GM19468 (cell line): Measurements from ENCODE around the gene COMTD1.
"Not testable (repeated sequence)": the region's sequence is repeated elsewhere in the genome, so short reads cannot be mapped to it uniquely, and the experiment has no call there.

Source experiments
- ATAC-seq: cut with Tn5 transposase; IDR thresholded peaks from one replicate; pipeline ENCODE4 v1.9.1; 2021; ENCODE audit warnings: mild to moderate bottlenecking, moderate library complexity, moderate number of reproducible peaks; ENCODE audit not compliant: unreplicated experiment; ENCODE audit errors: extremely low read depth

COMTD1 gene

DNA sequence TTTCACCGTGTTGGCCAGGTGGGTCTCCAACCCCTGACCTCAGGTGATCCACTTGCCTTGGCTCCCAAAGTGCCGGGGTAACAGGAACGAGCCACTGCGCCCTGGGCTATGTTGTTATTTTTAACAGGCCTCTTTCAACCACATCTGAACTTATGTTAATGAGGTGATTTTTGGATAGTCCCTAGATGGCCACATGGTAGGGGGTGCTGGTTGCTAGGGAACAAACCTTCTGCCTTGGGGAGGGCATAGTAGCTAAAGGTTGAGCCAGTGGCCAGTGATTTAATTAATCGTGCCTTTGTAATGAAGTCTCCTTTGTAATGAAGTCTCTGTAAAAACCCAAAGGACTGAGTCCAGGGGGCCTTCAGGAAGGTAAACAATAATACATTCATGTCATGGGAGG lies 9.1 kb downstream of the COMTD1 start:
- no peak for ATAC-seq

GRCh38 chr10:75226095-75226494 lies 9.7 kb downstream of the COMTD1 start:
- no peak for ATAC-seq

- ATAC-seq = no peak
These were observed 12.2 kb downstream of the COMTD1 start for GRCh38 chr10:75223507-75223906.

DNA sequence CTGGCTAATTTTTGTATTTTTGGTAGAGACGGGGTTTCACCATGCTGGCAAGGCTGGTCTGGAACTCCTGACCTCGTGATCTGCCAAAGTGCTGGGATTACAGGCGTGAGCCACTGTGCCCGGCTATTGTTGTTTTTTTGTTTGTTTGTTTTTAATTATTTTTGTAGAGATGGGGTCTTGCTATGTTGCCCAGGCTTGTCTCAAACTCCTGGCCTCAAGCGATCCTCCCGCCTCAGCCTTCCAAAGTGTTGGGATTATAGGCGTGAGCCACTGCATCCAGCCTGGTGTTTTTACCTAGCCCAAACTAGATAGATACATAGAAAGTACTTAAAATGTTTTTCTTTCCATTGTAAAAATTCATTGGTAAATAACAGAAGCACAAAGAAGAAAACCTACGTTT lies 14.3 kb downstream of the COMTD1 start:
- ATAC-seq = not testable (repeated sequence)

DNA sequence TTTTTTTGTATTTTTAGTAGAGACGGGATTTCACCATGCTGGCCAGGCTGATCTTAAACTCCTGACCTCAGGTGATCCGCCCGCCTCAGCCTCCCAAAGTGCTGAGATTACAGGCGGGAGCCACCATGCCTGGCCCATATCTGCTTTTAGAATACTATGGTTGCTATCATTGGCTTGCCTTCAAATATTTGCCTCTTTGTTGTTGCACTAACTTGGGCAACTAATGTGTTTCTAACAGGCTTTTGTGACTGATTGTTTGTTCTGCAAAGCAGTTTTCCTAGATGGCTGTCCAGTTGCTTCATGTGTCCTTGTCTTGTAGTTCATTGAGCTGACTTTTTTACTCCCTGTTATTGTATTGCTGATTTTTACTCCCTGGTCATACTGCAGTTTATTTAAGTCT lies 15.5 kb downstream of the COMTD1 start:
- no peak for ATAC-seq

GRCh38 chr10:75212343-75212742 lies 23.4 kb downstream of the COMTD1 start:
- no peak for ATAC-seq

GRCh38 chr10:75211007-75211691 lies 24.6 kb downstream of the COMTD1 start:
- ATAC-seq = no peak

- ATAC-seq = peak; percentile 64
These were observed 25.3 kb downstream of the COMTD1 start, which contains the start of gene VDAC2 for GRCh38 chr10:75210282-75211006. VDAC2 (plus strand) TSS chr10:75210796; CDS start chr10:75211159, 363 bp downstream.

GRCh38 chr10:75209921-75210281 lies 25.9 kb downstream of the COMTD1 start:
- ATAC-seq = peak; percentile 18

GRCh38 chr10:75209086-75209920 lies 26.5 kb downstream of the COMTD1 start:
- ATAC-seq = no peak

GRCh38 chr10:75208181-75208580 lies 27.6 kb downstream of the COMTD1 start:
- no peak for ATAC-seq

GRCh38 chr10:75207857-75208144 lies 28.0 kb downstream of the COMTD1 start:
- ATAC-seq = no peak

- no peak for ATAC-seq
These were observed 28.5 kb downstream of the COMTD1 start for GRCh38 chr10:75207079-75207856.

- not testable (repeated sequence) for ATAC-seq
These were observed 29.1 kb downstream of the COMTD1 start for GRCh38 chr10:75206638-75207037.

- no peak for ATAC-seq
These were observed 29.8 kb downstream of the COMTD1 start for GRCh38 chr10:75205908-75206307.

DNA sequence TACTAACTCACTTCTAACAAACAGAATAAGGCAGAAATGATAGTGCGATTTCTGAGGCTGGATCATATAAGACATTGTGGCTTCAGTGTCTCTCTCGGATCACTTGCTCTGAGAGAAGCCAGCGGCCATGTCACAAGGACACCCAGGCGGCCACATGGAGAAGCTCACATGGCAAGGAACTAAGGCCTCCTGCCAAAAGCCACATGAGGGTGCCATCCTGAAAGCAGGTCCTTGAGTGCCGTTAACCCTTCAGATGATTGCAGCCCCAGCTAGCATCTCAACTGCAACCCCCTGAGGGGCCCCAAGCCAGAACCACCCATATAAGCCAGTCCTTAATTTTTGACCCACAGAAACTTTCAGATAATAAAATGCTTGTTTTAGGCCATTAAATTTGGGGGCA lies 32.0 kb downstream of the COMTD1 start:
- ATAC-seq = no peak

DNA sequence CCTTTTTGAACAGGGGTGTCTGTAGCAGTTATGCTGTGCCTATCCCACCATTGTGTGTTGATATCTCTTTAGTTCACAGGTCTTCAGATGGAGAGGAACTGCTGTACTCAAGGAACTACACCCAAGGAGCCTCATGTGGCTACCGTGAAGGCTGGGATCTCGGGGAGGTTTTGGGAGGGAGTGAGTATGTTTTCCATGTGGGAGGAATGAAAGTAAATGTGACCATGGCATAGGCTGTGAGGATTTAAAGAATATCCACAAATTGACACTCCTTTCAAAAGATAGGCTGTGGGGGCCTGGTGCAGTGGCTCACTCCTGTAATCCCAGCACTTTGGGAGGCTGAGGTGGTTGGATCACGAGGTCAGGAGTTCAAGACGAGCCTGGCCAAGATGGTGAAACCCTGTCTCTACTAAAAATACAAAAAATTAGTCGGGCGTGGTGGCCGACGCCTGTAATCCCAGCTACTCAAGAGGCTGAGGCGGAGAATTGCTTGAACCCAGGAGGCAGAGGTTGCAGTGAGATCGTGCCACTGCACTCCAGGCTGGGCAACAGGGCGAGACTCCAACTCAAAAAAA lies 32.6 kb downstream of the COMTD1 start:
- ATAC-seq = not testable (repeated sequence)

GRCh38 chr10:75202321-75203045 lies 33.3 kb downstream of the COMTD1 start:
- no peak for ATAC-seq

DNA sequence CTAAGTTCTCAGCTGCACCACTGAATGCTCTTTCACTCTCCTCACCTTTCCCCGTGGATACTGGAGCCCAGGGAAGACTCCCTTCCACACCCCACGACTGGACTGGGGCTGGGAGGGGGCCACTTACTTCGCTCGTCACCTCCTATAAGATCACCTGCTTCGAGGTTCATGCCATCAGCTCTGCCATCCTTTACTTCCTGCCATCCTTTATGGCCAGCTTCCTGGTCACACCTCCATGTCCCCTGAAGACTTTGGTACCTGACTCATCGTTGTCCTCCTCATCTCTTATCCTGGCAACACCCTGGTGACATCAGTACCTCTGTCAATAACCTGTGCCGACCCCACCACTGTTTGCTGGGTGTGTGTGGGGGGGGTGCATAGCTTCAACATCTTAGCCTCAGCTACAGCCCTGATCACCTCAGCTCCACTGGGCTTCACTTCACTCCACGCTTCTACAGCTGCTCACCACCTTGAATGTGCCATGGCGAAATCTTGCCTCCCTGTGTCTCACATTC lies 33.9 kb downstream of the COMTD1 start:
- no peak for ATAC-seq
